Measurements from ENCODE around the gene HMGN3.

DNA sequence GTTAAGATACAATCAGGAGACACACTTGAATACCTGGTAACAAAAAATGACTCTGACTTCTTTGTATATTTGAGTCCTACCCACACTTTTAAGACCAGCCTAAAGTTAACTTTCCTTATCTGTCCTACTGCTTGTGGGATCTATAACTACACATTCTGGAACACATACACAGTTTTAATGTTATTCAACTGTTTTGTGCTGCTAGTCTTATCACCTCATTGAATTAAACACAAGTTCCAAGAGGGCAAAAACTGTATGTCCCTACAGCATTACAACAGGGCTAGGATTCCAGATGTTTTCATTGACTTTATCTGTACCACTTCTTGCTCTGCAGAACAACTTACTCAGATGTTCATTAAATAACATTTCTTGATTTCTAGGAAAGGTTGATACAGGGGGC is 2.8 kb downstream of the HMGN3 start:
- TF ChIP-seq, protein P1, sequence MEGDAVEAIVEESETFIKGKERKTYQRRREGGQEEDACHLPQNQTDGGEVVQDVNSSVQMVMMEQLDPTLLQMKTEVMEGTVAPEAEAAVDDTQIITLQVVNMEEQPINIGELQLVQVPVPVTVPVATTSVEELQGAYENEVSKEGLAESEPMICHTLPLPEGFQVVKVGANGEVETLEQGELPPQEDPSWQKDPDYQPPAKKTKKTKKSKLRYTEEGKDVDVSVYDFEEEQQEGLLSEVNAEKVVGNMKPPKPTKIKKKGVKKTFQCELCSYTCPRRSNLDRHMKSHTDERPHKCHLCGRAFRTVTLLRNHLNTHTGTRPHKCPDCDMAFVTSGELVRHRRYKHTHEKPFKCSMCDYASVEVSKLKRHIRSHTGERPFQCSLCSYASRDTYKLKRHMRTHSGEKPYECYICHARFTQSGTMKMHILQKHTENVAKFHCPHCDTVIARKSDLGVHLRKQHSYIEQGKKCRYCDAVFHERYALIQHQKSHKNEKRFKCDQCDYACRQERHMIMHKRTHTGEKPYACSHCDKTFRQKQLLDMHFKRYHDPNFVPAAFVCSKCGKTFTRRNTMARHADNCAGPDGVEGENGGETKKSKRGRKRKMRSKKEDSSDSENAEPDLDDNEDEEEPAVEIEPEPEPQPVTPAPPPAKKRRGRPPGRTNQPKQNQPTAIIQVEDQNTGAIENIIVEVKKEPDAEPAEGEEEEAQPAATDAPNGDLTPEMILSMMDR (IDR thresholded peaks at IDR 0.05): no peak
- TF ChIP-seq FOXK1 (CRISPR knock-in tag; IDR thresholded peaks at IDR 0.05): no peak
- TF ChIP-seq, protein P2, sequence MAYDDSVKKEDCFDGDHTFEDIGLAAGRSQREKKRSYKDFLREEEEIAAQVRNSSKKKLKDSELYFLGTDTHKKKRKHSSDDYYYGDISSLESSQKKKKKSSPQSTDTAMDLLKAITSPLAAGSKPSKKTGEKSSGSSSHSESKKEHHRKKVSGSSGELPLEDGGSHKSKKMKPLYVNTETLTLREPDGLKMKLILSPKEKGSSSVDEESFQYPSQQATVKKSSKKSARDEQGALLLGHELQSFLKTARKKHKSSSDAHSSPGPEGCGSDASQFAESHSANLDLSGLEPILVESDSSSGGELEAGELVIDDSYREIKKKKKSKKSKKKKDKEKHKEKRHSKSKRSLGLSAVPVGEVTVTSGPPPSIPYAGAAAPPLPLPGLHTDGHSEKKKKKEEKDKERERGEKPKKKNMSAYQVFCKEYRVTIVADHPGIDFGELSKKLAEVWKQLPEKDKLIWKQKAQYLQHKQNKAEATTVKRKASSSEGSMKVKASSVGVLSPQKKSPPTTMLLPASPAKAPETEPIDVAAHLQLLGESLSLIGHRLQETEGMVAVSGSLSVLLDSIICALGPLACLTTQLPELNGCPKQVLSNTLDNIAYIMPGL (CRISPR knock-in tag; IDR thresholded peaks at IDR 0.05): no peak
- TF ChIP-seq, protein P3, sequence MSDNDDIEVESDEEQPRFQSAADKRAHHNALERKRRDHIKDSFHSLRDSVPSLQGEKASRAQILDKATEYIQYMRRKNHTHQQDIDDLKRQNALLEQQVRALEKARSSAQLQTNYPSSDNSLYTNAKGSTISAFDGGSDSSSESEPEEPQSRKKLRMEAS (CRISPR knock-in tag; IDR thresholded peaks at IDR 0.05): no peak
- TF ChIP-seq, protein P4, sequence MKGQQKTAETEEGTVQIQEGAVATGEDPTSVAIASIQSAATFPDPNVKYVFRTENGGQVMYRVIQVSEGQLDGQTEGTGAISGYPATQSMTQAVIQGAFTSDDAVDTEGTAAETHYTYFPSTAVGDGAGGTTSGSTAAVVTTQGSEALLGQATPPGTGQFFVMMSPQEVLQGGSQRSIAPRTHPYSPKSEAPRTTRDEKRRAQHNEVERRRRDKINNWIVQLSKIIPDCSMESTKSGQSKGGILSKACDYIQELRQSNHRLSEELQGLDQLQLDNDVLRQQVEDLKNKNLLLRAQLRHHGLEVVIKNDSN (CRISPR knock-in tag; IDR thresholded peaks at IDR 0.05): no peak
- no peak for TF ChIP-seq FOXP1 (CRISPR knock-in tag; IDR thresholded peaks at IDR 0.05; ENCODE audit: borderline replicate concordance)
- TF ChIP-seq, protein P5, sequence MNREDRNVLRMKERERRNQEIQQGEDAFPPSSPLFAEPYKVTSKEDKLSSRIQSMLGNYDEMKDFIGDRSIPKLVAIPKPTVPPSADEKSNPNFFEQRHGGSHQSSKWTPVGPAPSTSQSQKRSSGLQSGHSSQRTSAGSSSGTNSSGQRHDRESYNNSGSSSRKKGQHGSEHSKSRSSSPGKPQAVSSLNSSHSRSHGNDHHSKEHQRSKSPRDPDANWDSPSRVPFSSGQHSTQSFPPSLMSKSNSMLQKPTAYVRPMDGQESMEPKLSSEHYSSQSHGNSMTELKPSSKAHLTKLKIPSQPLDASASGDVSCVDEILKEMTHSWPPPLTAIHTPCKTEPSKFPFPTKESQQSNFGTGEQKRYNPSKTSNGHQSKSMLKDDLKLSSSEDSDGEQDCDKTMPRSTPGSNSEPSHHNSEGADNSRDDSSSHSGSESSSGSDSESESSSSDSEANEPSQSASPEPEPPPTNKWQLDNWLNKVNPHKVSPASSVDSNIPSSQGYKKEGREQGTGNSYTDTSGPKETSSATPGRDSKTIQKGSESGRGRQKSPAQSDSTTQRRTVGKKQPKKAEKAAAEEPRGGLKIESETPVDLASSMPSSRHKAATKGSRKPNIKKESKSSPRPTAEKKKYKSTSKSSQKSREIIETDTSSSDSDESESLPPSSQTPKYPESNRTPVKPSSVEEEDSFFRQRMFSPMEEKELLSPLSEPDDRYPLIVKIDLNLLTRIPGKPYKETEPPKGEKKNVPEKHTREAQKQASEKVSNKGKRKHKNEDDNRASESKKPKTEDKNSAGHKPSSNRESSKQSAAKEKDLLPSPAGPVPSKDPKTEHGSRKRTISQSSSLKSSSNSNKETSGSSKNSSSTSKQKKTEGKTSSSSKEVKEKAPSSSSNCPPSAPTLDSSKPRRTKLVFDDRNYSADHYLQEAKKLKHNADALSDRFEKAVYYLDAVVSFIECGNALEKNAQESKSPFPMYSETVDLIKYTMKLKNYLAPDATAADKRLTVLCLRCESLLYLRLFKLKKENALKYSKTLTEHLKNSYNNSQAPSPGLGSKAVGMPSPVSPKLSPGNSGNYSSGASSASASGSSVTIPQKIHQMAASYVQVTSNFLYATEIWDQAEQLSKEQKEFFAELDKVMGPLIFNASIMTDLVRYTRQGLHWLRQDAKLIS (CRISPR knock-in tag; IDR thresholded peaks at IDR 0.05; ENCODE audit: borderline replicate concordance): no peak
- no peak for TF ChIP-seq TEAD4 (CRISPR knock-in tag; IDR thresholded peaks at IDR 0.05)
- TF ChIP-seq, protein P6, sequence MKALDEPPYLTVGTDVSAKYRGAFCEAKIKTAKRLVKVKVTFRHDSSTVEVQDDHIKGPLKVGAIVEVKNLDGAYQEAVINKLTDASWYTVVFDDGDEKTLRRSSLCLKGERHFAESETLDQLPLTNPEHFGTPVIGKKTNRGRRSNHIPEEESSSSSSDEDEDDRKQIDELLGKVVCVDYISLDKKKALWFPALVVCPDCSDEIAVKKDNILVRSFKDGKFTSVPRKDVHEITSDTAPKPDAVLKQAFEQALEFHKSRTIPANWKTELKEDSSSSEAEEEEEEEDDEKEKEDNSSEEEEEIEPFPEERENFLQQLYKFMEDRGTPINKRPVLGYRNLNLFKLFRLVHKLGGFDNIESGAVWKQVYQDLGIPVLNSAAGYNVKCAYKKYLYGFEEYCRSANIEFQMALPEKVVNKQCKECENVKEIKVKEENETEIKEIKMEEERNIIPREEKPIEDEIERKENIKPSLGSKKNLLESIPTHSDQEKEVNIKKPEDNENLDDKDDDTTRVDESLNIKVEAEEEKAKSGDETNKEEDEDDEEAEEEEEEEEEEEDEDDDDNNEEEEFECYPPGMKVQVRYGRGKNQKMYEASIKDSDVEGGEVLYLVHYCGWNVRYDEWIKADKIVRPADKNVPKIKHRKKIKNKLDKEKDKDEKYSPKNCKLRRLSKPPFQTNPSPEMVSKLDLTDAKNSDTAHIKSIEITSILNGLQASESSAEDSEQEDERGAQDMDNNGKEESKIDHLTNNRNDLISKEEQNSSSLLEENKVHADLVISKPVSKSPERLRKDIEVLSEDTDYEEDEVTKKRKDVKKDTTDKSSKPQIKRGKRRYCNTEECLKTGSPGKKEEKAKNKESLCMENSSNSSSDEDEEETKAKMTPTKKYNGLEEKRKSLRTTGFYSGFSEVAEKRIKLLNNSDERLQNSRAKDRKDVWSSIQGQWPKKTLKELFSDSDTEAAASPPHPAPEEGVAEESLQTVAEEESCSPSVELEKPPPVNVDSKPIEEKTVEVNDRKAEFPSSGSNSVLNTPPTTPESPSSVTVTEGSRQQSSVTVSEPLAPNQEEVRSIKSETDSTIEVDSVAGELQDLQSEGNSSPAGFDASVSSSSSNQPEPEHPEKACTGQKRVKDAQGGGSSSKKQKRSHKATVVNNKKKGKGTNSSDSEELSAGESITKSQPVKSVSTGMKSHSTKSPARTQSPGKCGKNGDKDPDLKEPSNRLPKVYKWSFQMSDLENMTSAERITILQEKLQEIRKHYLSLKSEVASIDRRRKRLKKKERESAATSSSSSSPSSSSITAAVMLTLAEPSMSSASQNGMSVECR (CRISPR knock-in tag; IDR thresholded peaks at IDR 0.05; ENCODE audit: borderline replicate concordance): no peak
- TF ChIP-seq, protein P7, sequence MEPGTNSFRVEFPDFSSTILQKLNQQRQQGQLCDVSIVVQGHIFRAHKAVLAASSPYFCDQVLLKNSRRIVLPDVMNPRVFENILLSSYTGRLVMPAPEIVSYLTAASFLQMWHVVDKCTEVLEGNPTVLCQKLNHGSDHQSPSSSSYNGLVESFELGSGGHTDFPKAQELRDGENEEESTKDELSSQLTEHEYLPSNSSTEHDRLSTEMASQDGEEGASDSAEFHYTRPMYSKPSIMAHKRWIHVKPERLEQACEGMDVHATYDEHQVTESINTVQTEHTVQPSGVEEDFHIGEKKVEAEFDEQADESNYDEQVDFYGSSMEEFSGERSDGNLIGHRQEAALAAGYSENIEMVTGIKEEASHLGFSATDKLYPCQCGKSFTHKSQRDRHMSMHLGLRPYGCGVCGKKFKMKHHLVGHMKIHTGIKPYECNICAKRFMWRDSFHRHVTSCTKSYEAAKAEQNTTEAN (CRISPR knock-in tag; IDR thresholded peaks at IDR 0.05): no peak
- TF ChIP-seq EMX1 (CRISPR knock-in tag; IDR thresholded peaks at IDR 0.05): no peak
- TF ChIP-seq ETV6 (CRISPR knock-in tag; IDR thresholded peaks at IDR 0.05): no peak
